Loucy (cell line): ENCODE data around the gene DMBX1.

Source experiments
- CTCF ChIP-seq: fragments of 200-600 bp; sonication (generic); conservative IDR thresholded peaks from 2 replicates; pipeline ENCODE4 v1.5.1; 2014; ENCODE audit warnings: mild to moderate bottlenecking, antibody characterized with exemption, low read length
- EZH2phosphoT487 ChIP-seq: fragments of 200-600 bp; IDR thresholded peaks from 2 replicates; pipeline ENCODE4 v1.6.1; 2018; ENCODE audit warnings: antibody characterized with exemption, mild to moderate bottlenecking, moderate library complexity, borderline replicate concordance

GRCh38 chr1:46513536-46513935, 23.9 kb downstream of the DMBX1 start:
- TF ChIP-seq CTCF, result no peak
- no peak for TF ChIP-seq EZH2phosphoT487
